ENCODE measurements around the gene PRSS21. TPM values are rescaled to one million over a fixed set of nuclear protein-coding genes. Genes with fewer than 3 reads are reported as not detected.

The PRSS21 gene
- total RNA-seq, 6 experiments from 2014 or later: not detected

- Histone ChIP-seq H3K4me3 (no peak overlapping the region), H3K27me3 (no peaks in the 10 kb centered on the region), H3K27ac (no peak overlapping the region), H3K9me3 (no peaks in the 10 kb centered on the region), H3K4me1 (no peaks in the 10 kb centered on the region), H3K36me3 (peaks cover 6 to 89% (median 51%) of the 10 kb centered on the region in 4 donors)
- peak in 2 of 4 donors; percentile 2 to 10 for ATAC-seq
- 72% methylated on average over 10 of the region's 14 CpGs for WGBS (ENCODE audit: insufficient coverage, low coverage, low lambda C conversion rate, missing lambda C conversion rate)
- TF ChIP-seq POLR2A (IDR thresholded peaks at IDR 0.05): no peak
- no peak for TF ChIP-seq CTCF (IDR thresholded peaks at IDR 0.05)
- peak in 1 of 3 donors; percentile 17 for DNase-seq
- intact Hi-C loops (cut with DNase I): no loop called here
Measured at GRCh38 chr16:2769675-2770056, 47.4 kb upstream of the PRSS21 start.

- DNase-seq (peak in 1 of 3 donors; percentile 19), ATAC-seq (peak in 2 of 4 donors; percentile 5 to 8)
- no peak overlapping the region for H3K4me3 ChIP-seq
- no peak overlapping the region for H3K27ac ChIP-seq
- H3K9me3 ChIP-seq: no peaks in the 10 kb centered on the region
- intact Hi-C loops (cut with DNase I): no loop called here
- no CpG with 5 or more reads among the region's 32 CpGs for WGBS (ENCODE audit: insufficient coverage, low coverage, low lambda C conversion rate, missing lambda C conversion rate)
- H3K36me3 ChIP-seq: peaks cover 5 to 89% (median 47%) of the 10 kb centered on the region in 4 donors
- H3K4me1 ChIP-seq: no peaks in the 10 kb centered on the region
- peak in 1 of 4 donors; percentile 6 for TF ChIP-seq CTCF (IDR thresholded peaks at IDR 0.05)
- no peak for TF ChIP-seq POLR2A (IDR thresholded peaks at IDR 0.05)
- no peaks in the 10 kb centered on the region for H3K27me3 ChIP-seq
Measured at GRCh38 chr16:2770057-2770951, 46.7 kb upstream of the PRSS21 start.

DNA sequence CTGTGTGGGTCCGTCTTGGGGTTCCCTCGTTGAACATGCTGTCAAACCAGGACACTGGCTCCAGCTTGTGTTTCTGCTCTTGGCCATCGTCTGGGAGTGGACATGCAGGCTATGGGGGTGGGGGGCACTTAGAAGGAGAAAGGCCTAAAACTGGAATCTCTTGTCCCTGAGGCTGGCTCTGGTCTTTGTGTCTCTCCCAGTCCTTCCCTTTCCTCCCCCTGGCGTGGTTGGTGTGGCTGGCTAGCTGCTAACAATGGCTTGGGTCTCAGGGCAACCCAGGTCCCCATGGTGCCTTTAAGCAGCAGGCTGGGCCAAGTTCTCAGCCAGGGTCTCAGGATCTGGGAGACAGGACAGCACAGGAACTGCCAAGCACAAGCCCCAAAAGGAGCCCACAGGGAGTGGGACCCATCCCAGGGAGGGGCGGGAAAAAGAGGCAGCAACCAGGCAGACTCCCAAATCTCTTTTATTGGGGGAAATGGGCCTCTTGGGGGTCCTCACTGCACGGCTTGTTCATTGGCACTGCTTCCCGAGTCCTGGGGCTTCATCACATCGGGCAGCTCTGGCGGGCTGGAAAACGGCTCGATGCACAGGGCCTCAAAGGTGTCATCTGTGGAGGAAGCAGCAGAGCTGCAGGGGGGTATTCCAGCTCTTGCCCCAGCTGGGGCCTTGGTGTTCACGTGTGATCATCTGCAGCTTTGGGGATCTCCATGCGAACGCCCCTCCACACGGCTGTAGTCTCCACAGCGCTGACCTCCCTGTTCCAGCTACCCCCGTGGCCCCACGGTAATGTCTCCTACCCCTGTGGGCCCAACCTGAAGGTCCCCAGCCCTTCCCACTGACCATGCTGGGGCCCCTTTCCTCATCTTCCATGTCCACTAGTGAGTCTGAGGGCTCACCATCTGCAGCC is 45.3 kb upstream of the PRSS21 start:
- 87% methylated on average over 3 of the region's 18 CpGs for WGBS (ENCODE audit: insufficient coverage, low coverage, low lambda C conversion rate, missing lambda C conversion rate)
- peaks cover 0 to 8% (median 3%) of the 10 kb centered on the region in 4 donors for H3K4me1 ChIP-seq
- no peak for ATAC-seq
- intact Hi-C loops (cut with DNase I): no loop called here
- H3K27me3 ChIP-seq: no peaks in the 10 kb centered on the region
- no peak for DNase-seq
- no peak for TF ChIP-seq POLR2A (IDR thresholded peaks at IDR 0.05)
- TF ChIP-seq CTCF (IDR thresholded peaks at IDR 0.05): no peak
- H3K4me3 ChIP-seq: no peak overlapping the region
- H3K9me3 ChIP-seq: no peaks in the 10 kb centered on the region
- H3K27ac ChIP-seq: no peak overlapping the region
- H3K36me3 ChIP-seq: peaks cover 0 to 75% (median 40%) of the 10 kb centered on the region in 4 donors

- Histone ChIP-seq H3K27ac (no peak overlapping the region), H3K4me1 (peaks cover 0 to 12% (median 3%) of the 10 kb centered on the region in 4 donors), H3K36me3 (peaks cover 0 to 58% (median 27%) of the 10 kb centered on the region in 4 donors), H3K4me3 (no peak overlapping the region), H3K9me3 (no peaks in the 10 kb centered on the region), H3K27me3 (no peaks in the 10 kb centered on the region)
- WGBS (ENCODE audit: insufficient coverage, low coverage, low lambda C conversion rate, missing lambda C conversion rate): 90% methylated on average over 6 of the region's 12 CpGs
- no peak for TF ChIP-seq POLR2A (IDR thresholded peaks at IDR 0.05)
- TF ChIP-seq CTCF (IDR thresholded peaks at IDR 0.05): no peak
- DNase-seq (no peak), ATAC-seq (no peak)
- intact Hi-C loops (cut with DNase I): no loop called here
Measured at GRCh38 chr16:2773188-2773968, 43.7 kb upstream of the PRSS21 start.
